Panc1 (cell line): ENCODE measurements around the gene IL33. TPM values are rescaled to one million over a fixed set of nuclear protein-coding genes. Genes with fewer than 3 reads are reported as not detected.

Source experiments
- ATAC-seq: fragments of 200-7000 bp; cut with Tn5 transposase; 2 replicates; pipeline ENCODE4 v1.9.1; 2020; ENCODE audit warnings: mild to moderate bottlenecking, moderate library complexity
- BruUV-seq: library from RNA; stranded (reverse); fragments of 400-500 nt; replicated peaks from 2 replicates; lab custom pipeline; 2021; lab: Mats Ljungman, UMichigan
- CTCF ChIA-PET: fragments of 300-600 bp; sonication (Branson Sonifier 250); formaldehyde crosslinking; loops from one replicate; lab custom pipeline; 2022; ENCODE audit warnings: antibody characterized with exemption; lab: Charles Lee
- POLR2A ChIA-PET: fragments of 300-600 bp; sonication (Branson Sonifier 250); formaldehyde crosslinking; loops from one replicate; lab custom pipeline; 2022; ENCODE audit warnings: antibody characterized with exemption; lab: Charles Lee
- DNase-seq: peaks from one replicate; pipeline ENCODE4 v3.0.0-alpha.2; 2010; ENCODE audit warnings: low read depth, low spot score
- H3K27ac ChIP-seq: 2 replicates; pipeline ENCODE4 v1.5.1; 2011; ENCODE audit warnings: mild to moderate bottlenecking, low read length, inconsistent platforms
- H3K27me3 ChIP-seq: fragments of 200-500 bp; sonication (Bioruptor generic); 2 replicates; pipeline ENCODE4 v1.6.0; 2014; ENCODE audit warnings: low read length, inconsistent platforms; ENCODE audit not compliant: control insufficient read depth, insufficient read depth
- H3K36me3 ChIP-seq: fragments of 200-500 bp; sonication (Bioruptor generic); 2 replicates; pipeline ENCODE4 v1.5.1; 2014; ENCODE audit warnings: inconsistent platforms, mild to moderate bottlenecking, low read length, moderate library complexity; ENCODE audit not compliant: control insufficient read depth, insufficient read depth
- H3K4me1 ChIP-seq: 2 replicates; pipeline ENCODE4 v1.5.1; 2011; ENCODE audit warnings: inconsistent platforms, mild to moderate bottlenecking, low read length, moderate library complexity; ENCODE audit not compliant: control insufficient read depth, insufficient read depth
- H3K4me3 ChIP-seq, 2 experiments: 2 replicates each; pipeline ENCODE4 v1.5.1; 2011 to 2012; ENCODE audit warnings: low read depth in 2 of 2, low read length in 2 of 2, mild to moderate bottlenecking in 2 of 2, inconsistent platforms in 1 of 2, moderate library complexity in 1 of 2
- H3K9me3 ChIP-seq: fragments of 200-500 bp; sonication (Bioruptor generic); 2 replicates; pipeline ENCODE4 v1.5.1; 2014; ENCODE audit warnings: low read depth, mild to moderate bottlenecking, inconsistent platforms, low read length, moderate library complexity; ENCODE audit not compliant: control insufficient read depth, insufficient read depth
- CTCF ChIP-seq: fragments of 450-650 bp; IDR thresholded peaks from 2 replicates; pipeline ENCODE4 v1.5.1; 2017; ENCODE audit warnings: mild to moderate bottlenecking
- POLR2AphosphoS5 ChIP-seq: IDR thresholded peaks from 2 replicates; pipeline ENCODE4 v1.6.1; 2012; ENCODE audit warnings: mild to moderate bottlenecking, low read depth, low read length, moderate library complexity
- REST ChIP-seq, 2 experiments: IDR thresholded peaks; 2 replicates each; pipeline ENCODE4 v1.6.1; 2011 to 2012; ENCODE audit warnings: low read depth in 2 of 2, control low read depth in 1 of 2, low read length in 1 of 2, mild to moderate bottlenecking in 1 of 2, moderate library complexity in 1 of 2; ENCODE audit not compliant: insufficient read depth in 1 of 2
- SIN3A ChIP-seq: IDR thresholded peaks from 2 replicates; pipeline ENCODE4 v1.6.1; 2012; ENCODE audit warnings: low read depth, mild to moderate bottlenecking, low read length, moderate library complexity, borderline replicate concordance; ENCODE audit not compliant: insufficient read depth
- TCF7L2 ChIP-seq: IDR thresholded peaks from 2 replicates; pipeline ENCODE4 v1.6.1; 2011; ENCODE audit warnings: mild to moderate bottlenecking, low read depth, low read length, inconsistent platforms
- in situ Hi-C: cut with HindIII; loops from 2 replicates; pipeline ENCODE4 v1.10.0; 2016; ENCODE audit warnings: low sequenced_read_pairs, low pct_unique_long_range_greater_than_20kb
- intact Hi-C: fragments of 100-400 bp; cut with micrococcal nuclease; formaldehyde crosslinking; loops from one replicate; pipeline ENCODE4 v1.10.0; 2022; ENCODE audit not compliant: unreplicated experiment
- total RNA-seq: library from RNA; stranded (reverse); gene quantifications from one replicate; pipeline ENCODE4 v1.2.1, GENCODE V29; 2021; ENCODE audit not compliant: unreplicated experiment

IL33 gene
- total RNA-seq, 1 experiment from 2014 or later, result not detected

- no peak for DNase-seq
- H3K4me1 ChIP-seq, result no peaks in the 10 kb centered on the region
- TF ChIP-seq POLR2AphosphoS5 (no peak), CTCF (no peak), REST (IDR thresholded peaks at IDR 0.05; ENCODE audit: insufficient read depth in 1 of 2, low read depth in 2 of 2, low read length in 1 of 2) (no peak), SIN3A (no peak), TCF7L2 (no peak)
- H3K36me3 ChIP-seq, result no peaks in the 10 kb centered on the region
- no peak overlapping the region for H3K27ac ChIP-seq
- H3K4me3 ChIP-seq, result no peak overlapping the region
- no peak for ATAC-seq
- intact Hi-C loops (no loop called here), in situ Hi-C loops (no loop called here)
- CTCF ChIA-PET, result no interaction called here
- POLR2A ChIA-PET, result no interaction called here
- H3K9me3 ChIP-seq, result no peaks in the 10 kb centered on the region
- H3K27me3 ChIP-seq, result no peaks in the 10 kb centered on the region
- BruUV-seq, result no TSS peak
These were observed 18.3 kb upstream of the IL33 start for GRCh38 chr9:6197330-6197729.

- no TSS peak for BruUV-seq
- POLR2A ChIA-PET, result no interaction called here
- Histone ChIP-seq H3K4me3 (no peak overlapping the region), H3K27ac (no peak overlapping the region), H3K36me3 (no peaks in the 10 kb centered on the region), H3K27me3 (no peaks in the 10 kb centered on the region), H3K4me1 (no peaks in the 10 kb centered on the region), H3K9me3 (no peaks in the 10 kb centered on the region)
- TF ChIP-seq POLR2AphosphoS5, result no peak
- CTCF ChIA-PET, result no interaction called here
- no peak for ATAC-seq
- intact Hi-C loops, result no loop called here
- no peak for DNase-seq
- in situ Hi-C loops, result no loop called here
These were observed 17.4 kb upstream of the IL33 start for GRCh38 chr9:6198251-6198650.

- Histone ChIP-seq H3K9me3 (no peaks in the 10 kb centered on the region), H3K4me3 (no peak overlapping the region), H3K4me1 (no peaks in the 10 kb centered on the region), H3K27ac (no peak overlapping the region), H3K36me3 (no peaks in the 10 kb centered on the region), H3K27me3 (no peaks in the 10 kb centered on the region)
- BruUV-seq, result no TSS peak
- intact Hi-C loops (no loop called here), in situ Hi-C loops (no loop called here)
- CTCF ChIA-PET, result no interaction called here
- ATAC-seq (no peak), DNase-seq (no peak)
- POLR2A ChIA-PET, result no interaction called here
- no peak for TF ChIP-seq CTCF
- no peak for TF ChIP-seq REST (IDR thresholded peaks at IDR 0.05; ENCODE audit: insufficient read depth in 1 of 2, low read depth in 2 of 2, low read length in 1 of 2)
- no peak for TF ChIP-seq SIN3A
- TF ChIP-seq TCF7L2, result no peak
- no peak for TF ChIP-seq POLR2AphosphoS5
These were observed 16.0 kb upstream of the IL33 start for GRCh38 chr9:6199596-6199995.
